ENCODE data around the gene CREB5.

The CREB5 gene

DNA sequence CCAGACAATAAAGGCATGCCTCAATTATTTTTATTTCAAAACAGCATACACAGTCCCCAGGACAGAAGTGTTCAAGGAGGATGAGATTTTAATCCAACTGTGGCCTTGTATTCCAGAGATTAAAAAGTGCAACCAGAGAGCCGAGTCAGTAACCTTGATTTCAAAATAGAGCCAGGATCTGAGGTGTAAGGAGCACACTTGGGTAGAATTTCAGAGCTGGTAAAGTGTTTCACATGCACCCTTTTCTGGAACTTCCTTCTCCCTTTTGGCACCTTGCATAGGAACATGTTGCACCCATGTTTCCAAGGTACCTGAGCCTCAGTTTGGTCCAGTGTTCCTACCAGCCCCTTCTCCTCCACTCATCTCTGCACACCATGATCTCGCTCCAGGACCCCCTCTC, 320.7 kb downstream of the CREB5 start:
- Histone ChIP-seq H3K9ac (ENCODE audit: low read depth, low read length) (no peak overlapping the region), H3K9me3 (ENCODE audit: control insufficient read depth, insufficient read depth, low read length) (no peaks in the 10 kb centered on the region), H3K27me3 (ENCODE audit: control insufficient read depth, insufficient read depth, low read length) (no peaks in the 10 kb centered on the region), H3K4me1 (ENCODE audit: control insufficient read depth, insufficient read depth, low read length) (peaks cover 3% of the 10 kb centered on the region), H3K4me3 (ENCODE audit: low read depth, low read length) (no peak overlapping the region), H3K36me3 (ENCODE audit: control insufficient read depth, insufficient read depth, low read length) (no peaks in the 10 kb centered on the region)

DNA sequence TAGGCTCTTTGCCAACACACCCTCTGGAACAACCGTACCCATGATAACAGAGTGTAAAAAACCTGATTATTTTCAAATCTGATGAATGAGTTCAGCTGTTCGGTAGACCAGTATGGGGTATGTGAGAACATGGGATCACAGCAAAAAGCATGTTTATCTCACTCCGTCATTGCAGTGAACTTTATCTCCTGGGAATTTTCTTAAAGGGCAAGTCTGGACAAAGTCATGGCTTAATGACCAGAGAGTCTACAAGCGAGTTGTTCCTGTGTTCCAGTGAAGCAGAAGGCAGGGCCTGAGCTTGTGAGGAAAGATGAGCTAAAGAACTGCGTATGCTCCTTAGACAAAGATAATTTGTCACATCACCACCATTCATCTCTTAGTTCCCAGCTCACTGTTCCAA, 326.1 kb downstream of the CREB5 start:
- Histone ChIP-seq H3K36me3 (ENCODE audit: control insufficient read depth, insufficient read depth, low read length) (no peaks in the 10 kb centered on the region), H3K4me3 (ENCODE audit: low read depth, low read length) (no peak overlapping the region), H3K4me1 (ENCODE audit: control insufficient read depth, insufficient read depth, low read length) (peaks cover 19% of the 10 kb centered on the region), H3K9me3 (ENCODE audit: control insufficient read depth, insufficient read depth, low read length) (no peaks in the 10 kb centered on the region), H3K27me3 (ENCODE audit: control insufficient read depth, insufficient read depth, low read length) (no peaks in the 10 kb centered on the region), H3K9ac (ENCODE audit: low read depth, low read length) (no peak overlapping the region)

DNA sequence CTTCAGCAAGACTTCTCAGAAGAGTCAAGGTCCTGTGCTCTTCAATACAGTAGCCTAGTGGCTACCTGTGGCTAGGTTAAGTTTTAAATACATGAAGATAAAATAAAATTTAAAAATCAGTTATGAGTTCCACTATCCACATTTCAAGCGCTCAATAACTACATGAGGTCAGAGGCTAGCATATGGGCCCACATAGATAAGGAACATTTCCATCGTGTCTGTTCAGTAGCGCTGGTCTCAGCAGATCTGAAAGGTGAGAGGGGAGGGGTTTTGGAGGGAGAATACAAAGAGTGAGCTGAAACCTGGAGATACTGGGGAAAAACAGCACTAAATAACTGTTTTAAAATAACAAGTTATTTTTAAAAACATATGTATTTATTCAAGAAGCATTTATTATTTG, 326.8 kb downstream of the CREB5 start:
- peaks cover 16% of the 10 kb centered on the region for H3K4me1 ChIP-seq (ENCODE audit: control insufficient read depth, insufficient read depth, low read length)
- H3K27me3 ChIP-seq (ENCODE audit: control insufficient read depth, insufficient read depth, low read length) = no peaks in the 10 kb centered on the region
- no peak overlapping the region for H3K4me3 ChIP-seq (ENCODE audit: low read depth, low read length)
- H3K9ac ChIP-seq (ENCODE audit: low read depth, low read length) = no peak overlapping the region
- H3K36me3 ChIP-seq (ENCODE audit: control insufficient read depth, insufficient read depth, low read length) = no peaks in the 10 kb centered on the region
- H3K9me3 ChIP-seq (ENCODE audit: control insufficient read depth, insufficient read depth, low read length) = no peaks in the 10 kb centered on the region

DNA sequence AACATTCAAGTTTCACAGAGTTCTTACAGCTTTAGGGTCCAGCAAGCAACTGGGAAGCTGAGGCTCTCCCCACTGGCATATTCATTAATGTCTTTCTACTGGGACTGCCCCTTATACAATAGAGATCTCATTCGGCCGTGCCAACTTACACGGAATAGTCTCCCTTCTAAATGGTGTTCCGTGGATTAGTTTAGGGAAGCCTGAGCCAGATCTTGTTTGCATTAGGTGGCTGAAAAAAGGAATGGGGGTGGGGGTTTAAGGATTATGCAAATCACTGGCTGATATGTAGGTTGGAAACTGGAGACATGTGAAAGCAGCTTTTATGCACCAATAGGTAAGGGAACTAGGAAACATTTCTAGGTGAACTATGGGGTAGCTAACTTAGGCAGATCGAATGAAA, 327.5 kb downstream of the CREB5 start:
- Histone ChIP-seq H3K27me3 (ENCODE audit: control insufficient read depth, insufficient read depth, low read length) (no peaks in the 10 kb centered on the region), H3K9ac (ENCODE audit: low read depth, low read length) (no peak overlapping the region), H3K9me3 (ENCODE audit: control insufficient read depth, insufficient read depth, low read length) (no peaks in the 10 kb centered on the region), H3K36me3 (ENCODE audit: control insufficient read depth, insufficient read depth, low read length) (no peaks in the 10 kb centered on the region), H3K4me1 (ENCODE audit: control insufficient read depth, insufficient read depth, low read length) (peaks cover 16% of the 10 kb centered on the region), H3K4me3 (ENCODE audit: low read depth, low read length) (no peak overlapping the region)

DNA sequence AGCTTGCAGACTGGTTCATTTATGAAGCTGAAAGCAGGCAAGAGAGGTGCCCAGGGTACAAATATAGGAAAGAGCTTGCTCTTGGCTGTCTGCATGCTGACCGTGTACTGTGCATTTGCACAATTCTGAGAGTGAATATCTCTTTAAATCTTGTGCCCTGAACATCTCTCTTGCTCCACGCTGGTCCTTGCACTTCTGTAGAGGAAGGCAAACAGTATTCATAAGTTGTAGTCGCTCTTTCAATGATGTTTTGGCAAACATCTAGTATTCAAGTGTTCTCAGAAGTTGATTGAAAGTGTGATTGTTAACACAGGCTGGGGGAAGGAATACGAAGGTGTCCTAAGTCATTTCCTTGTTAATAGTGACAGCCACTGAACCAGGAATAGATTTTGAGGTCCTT, 332.6 kb downstream of the CREB5 start:
- peaks cover 17% of the 10 kb centered on the region for H3K4me1 ChIP-seq (ENCODE audit: control insufficient read depth, insufficient read depth, low read length)
- no peaks in the 10 kb centered on the region for H3K36me3 ChIP-seq (ENCODE audit: control insufficient read depth, insufficient read depth, low read length)
- no peaks in the 10 kb centered on the region for H3K27me3 ChIP-seq (ENCODE audit: control insufficient read depth, insufficient read depth, low read length)
- no peak overlapping the region for H3K4me3 ChIP-seq (ENCODE audit: low read depth, low read length)
- H3K9me3 ChIP-seq (ENCODE audit: control insufficient read depth, insufficient read depth, low read length) = no peaks in the 10 kb centered on the region
- no peak overlapping the region for H3K9ac ChIP-seq (ENCODE audit: low read depth, low read length)

DNA sequence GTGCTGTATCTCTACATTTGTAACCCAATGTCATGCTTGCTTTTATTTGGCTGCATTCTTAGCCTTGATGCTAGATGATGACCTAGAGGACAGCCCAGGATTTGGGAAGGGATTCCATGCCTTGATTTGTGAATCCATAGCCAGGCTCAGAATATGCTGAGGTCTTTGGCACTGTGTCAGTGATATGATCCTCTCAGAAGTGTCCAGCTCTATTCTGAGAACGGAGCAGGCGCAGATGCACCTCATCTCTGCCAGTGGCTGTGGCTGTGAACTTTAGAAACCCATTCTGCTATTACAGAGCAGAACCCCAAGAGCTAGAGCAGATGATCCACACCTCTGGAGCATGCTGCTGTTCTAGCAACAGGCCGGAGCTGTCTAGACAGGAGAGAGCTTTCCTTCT, 333.0 kb downstream of the CREB5 start:
- Histone ChIP-seq H3K4me1 (ENCODE audit: control insufficient read depth, insufficient read depth, low read length) (peaks cover 13% of the 10 kb centered on the region), H3K27me3 (ENCODE audit: control insufficient read depth, insufficient read depth, low read length) (no peaks in the 10 kb centered on the region), H3K4me3 (ENCODE audit: low read depth, low read length) (no peak overlapping the region), H3K9ac (ENCODE audit: low read depth, low read length) (no peak overlapping the region), H3K36me3 (ENCODE audit: control insufficient read depth, insufficient read depth, low read length) (no peaks in the 10 kb centered on the region), H3K9me3 (ENCODE audit: control insufficient read depth, insufficient read depth, low read length) (no peaks in the 10 kb centered on the region)

DNA sequence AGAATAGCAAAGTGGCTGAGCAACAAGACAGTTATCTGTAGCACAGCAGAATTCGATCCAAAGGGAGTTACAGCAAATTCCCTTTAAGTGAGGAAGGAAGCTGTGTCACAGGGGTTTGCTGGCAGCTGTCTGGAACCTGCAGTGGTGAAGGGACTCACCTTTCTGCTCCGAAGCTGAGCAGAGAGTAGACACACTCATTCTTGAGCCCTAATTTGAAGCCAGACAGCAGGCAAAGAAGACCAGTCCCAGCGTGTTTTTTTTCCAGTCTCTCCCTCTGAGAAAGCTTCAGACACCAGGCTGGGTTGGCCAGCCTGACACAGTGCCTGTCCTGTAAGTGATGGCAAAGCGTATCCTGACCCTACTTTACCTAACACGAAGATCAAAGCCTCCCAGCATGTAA, 335.1 kb downstream of the CREB5 start:
- Histone ChIP-seq H3K4me1 (ENCODE audit: control insufficient read depth, insufficient read depth, low read length) (peaks cover 12% of the 10 kb centered on the region), H3K9ac (ENCODE audit: low read depth, low read length) (no peak overlapping the region), H3K4me3 (ENCODE audit: low read depth, low read length) (no peak overlapping the region), H3K9me3 (ENCODE audit: control insufficient read depth, insufficient read depth, low read length) (no peaks in the 10 kb centered on the region), H3K36me3 (ENCODE audit: control insufficient read depth, insufficient read depth, low read length) (no peaks in the 10 kb centered on the region), H3K27me3 (ENCODE audit: control insufficient read depth, insufficient read depth, low read length) (no peaks in the 10 kb centered on the region)

DNA sequence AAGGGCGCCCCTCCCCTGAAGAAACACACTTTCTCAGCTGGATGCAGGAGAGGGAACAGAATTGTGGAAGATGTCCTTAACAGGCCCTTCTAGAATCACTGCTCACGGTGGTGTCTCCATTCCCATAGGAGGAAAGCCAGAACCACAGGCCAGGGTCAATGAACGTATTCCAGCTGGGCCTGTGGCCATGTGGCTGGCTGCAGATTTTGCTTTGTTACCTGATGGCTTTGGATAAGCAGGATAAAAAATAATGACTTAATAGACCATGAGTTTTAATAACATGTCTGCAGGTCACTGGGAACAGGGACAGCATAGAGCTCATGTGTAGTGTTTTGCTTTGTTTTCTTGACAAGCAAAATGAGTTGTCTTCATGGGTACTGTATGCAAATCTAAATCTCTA, 335.5 kb downstream of the CREB5 start:
- Histone ChIP-seq H3K4me1 (ENCODE audit: control insufficient read depth, insufficient read depth, low read length) (peaks cover 12% of the 10 kb centered on the region), H3K36me3 (ENCODE audit: control insufficient read depth, insufficient read depth, low read length) (no peaks in the 10 kb centered on the region), H3K9me3 (ENCODE audit: control insufficient read depth, insufficient read depth, low read length) (no peaks in the 10 kb centered on the region), H3K27me3 (ENCODE audit: control insufficient read depth, insufficient read depth, low read length) (no peaks in the 10 kb centered on the region), H3K4me3 (ENCODE audit: low read depth, low read length) (no peak overlapping the region), H3K9ac (ENCODE audit: low read depth, low read length) (no peak overlapping the region)

DNA sequence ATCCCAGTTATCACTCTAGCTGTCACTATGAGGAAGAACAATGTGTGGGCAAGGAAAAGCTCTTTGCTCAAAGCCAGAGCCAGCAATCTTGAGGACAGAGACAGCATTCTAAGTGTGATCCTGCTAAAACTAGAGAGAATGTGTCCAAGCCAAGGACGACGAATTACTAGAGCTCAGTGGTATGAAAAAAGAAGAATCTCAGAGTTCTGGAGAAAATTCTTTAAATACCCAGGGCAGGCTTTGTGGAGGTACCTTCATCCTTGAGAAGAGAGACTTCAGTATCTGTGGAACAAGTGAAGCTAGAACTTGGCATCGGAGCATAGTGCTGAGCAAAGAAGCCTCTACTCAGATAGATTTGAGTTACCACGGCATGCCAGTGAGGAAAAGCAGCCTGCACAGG, 336.0 kb downstream of the CREB5 start:
- Histone ChIP-seq H3K4me3 (ENCODE audit: low read depth, low read length) (no peak overlapping the region), H3K27me3 (ENCODE audit: control insufficient read depth, insufficient read depth, low read length) (no peaks in the 10 kb centered on the region), H3K4me1 (ENCODE audit: control insufficient read depth, insufficient read depth, low read length) (peaks cover 12% of the 10 kb centered on the region), H3K9ac (ENCODE audit: low read depth, low read length) (no peak overlapping the region), H3K36me3 (ENCODE audit: control insufficient read depth, insufficient read depth, low read length) (no peaks in the 10 kb centered on the region), H3K9me3 (ENCODE audit: control insufficient read depth, insufficient read depth, low read length) (no peaks in the 10 kb centered on the region)

DNA sequence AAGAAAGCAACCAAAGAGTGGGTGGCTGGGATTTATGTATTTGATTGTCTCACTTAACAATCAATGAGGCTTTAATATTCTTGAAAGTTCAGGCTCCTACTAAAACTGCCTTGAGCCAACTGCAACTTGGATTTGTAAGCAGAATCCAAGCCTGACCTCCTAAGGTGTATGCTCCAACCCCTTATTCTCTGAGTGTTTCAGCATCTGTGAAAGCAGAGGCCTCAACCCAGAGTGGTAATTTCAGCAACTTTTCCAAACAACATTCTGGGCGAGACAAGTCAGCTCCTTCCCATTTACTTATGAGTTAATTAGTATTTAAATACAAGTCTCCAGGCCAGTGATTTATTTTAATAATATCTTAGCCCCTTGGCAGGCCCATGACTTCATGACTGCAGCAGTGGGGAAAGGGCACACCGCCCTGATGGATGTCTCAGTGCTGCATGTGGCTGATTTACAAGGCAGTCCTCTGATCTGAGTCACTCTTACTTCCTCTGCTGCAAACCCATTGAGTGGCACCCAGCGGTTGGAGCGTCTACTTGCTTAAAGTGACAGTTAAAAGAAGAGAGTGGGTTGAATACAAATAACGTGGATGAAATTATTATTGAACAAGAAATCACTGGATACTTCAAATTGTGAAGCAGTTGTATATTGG, 336.7 kb downstream of the CREB5 start:
- Histone ChIP-seq H3K36me3 (ENCODE audit: control insufficient read depth, insufficient read depth, low read length) (no peaks in the 10 kb centered on the region), H3K27me3 (ENCODE audit: control insufficient read depth, insufficient read depth, low read length) (no peaks in the 10 kb centered on the region), H3K9ac (ENCODE audit: low read depth, low read length) (no peak overlapping the region), H3K4me3 (ENCODE audit: low read depth, low read length) (no peak overlapping the region), H3K4me1 (ENCODE audit: control insufficient read depth, insufficient read depth, low read length) (peaks cover 12% of the 10 kb centered on the region), H3K9me3 (ENCODE audit: control insufficient read depth, insufficient read depth, low read length) (no peaks in the 10 kb centered on the region)

DNA sequence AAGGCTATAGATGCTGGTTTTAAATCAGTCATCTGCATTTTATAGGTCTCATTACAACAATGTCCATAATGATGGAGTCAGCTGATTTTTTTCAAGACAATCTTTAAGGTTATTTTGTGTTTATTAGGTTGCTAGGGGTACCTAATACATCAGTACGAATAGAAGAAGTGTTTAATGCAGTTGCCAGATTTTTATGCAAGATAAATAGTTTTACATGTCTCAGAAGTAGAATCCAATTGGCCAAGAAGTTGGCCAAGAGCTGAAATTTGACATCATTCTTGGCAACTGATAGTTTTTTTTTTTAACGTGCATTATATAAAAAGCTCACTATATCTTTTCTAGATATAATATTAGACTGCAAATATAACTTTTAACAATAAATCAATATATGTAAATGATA, 337.3 kb downstream of the CREB5 start:
- H3K9me3 ChIP-seq (ENCODE audit: control insufficient read depth, insufficient read depth, low read length) = no peaks in the 10 kb centered on the region
- H3K36me3 ChIP-seq (ENCODE audit: control insufficient read depth, insufficient read depth, low read length) = no peaks in the 10 kb centered on the region
- H3K4me3 ChIP-seq (ENCODE audit: low read depth, low read length) = no peak overlapping the region
- H3K9ac ChIP-seq (ENCODE audit: low read depth, low read length) = no peak overlapping the region
- H3K27me3 ChIP-seq (ENCODE audit: control insufficient read depth, insufficient read depth, low read length) = no peaks in the 10 kb centered on the region
- peaks cover 12% of the 10 kb centered on the region for H3K4me1 ChIP-seq (ENCODE audit: control insufficient read depth, insufficient read depth, low read length)

DNA sequence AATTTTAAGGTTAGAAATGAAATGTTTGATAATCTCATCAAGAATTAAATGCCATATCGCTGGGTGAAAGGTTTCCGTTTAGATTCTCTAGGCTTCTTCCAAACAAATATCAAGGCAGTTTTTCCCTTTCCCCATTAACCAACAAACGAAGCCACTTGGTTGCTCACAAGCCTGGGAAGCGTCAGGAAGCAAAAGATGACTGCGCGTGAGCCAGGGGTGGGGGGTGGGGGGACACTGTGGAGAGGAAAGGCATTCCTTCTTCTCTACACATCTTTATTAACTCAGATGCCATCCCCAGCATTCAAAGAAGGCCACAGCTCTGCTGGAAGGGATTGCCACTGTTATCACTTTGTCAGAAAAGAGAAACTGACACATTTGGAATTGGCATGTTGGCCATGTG, 338.7 kb downstream of the CREB5 start:
- Histone ChIP-seq H3K9ac (ENCODE audit: low read depth, low read length) (no peak overlapping the region), H3K4me3 (ENCODE audit: low read depth, low read length) (no peak overlapping the region), H3K9me3 (ENCODE audit: control insufficient read depth, insufficient read depth, low read length) (no peaks in the 10 kb centered on the region), H3K36me3 (ENCODE audit: control insufficient read depth, insufficient read depth, low read length) (no peaks in the 10 kb centered on the region), H3K4me1 (ENCODE audit: control insufficient read depth, insufficient read depth, low read length) (peaks cover 12% of the 10 kb centered on the region), H3K27me3 (ENCODE audit: control insufficient read depth, insufficient read depth, low read length) (no peaks in the 10 kb centered on the region)

All from iPS-15b (cell line).